ENCODE results near the gene STAC. TPM values are rescaled to one million over a fixed set of nuclear protein-coding genes. Genes with fewer than 3 reads are reported as not detected.

STAC gene
- total RNA-seq, 1 donor from 2014 or later, result 0.30 TPM

GRCh38 chr3:36477655-36478054 is 97.4 kb downstream of the STAC start:
- Histone ChIP-seq H3K27ac (replicated peaks) (no peak overlapping the region), H3K27me3 (ENCODE audit: low read depth) (no peaks in the 10 kb centered on the region), H3K4me1 (no peaks in the 10 kb centered on the region), H3K9me3 (replicated peaks) (peaks cover 15% of the 10 kb centered on the region), H3K36me3 (no peaks in the 10 kb centered on the region), H3K4me3 (no peak overlapping the region)
- no peak for TF ChIP-seq CTCF (IDR thresholded peaks at IDR 0.05; ENCODE audit: borderline replicate concordance)
- intact Hi-C loops (cut with micrococcal nuclease), result no loop called here
- DNase-seq, result no peak

GRCh38 chr3:36480911-36481648 is 100.8 kb downstream of the STAC start:
- H3K27ac ChIP-seq (replicated peaks), result no peak overlapping the region
- intact Hi-C loops (cut with micrococcal nuclease), result no loop called here
- H3K4me3 ChIP-seq, result no peak overlapping the region
- no peaks in the 10 kb centered on the region for H3K27me3 ChIP-seq (ENCODE audit: low read depth)
- no peaks in the 10 kb centered on the region for H3K4me1 ChIP-seq
- DNase-seq, result no peak
- H3K36me3 ChIP-seq, result no peaks in the 10 kb centered on the region
- peaks cover 15% of the 10 kb centered on the region for H3K9me3 ChIP-seq (replicated peaks)
- no peak for TF ChIP-seq CTCF (IDR thresholded peaks at IDR 0.05; ENCODE audit: borderline replicate concordance)

- no peak overlapping the region for H3K27ac ChIP-seq (replicated peaks)
- no peaks in the 10 kb centered on the region for H3K4me1 ChIP-seq
- intact Hi-C loops (cut with micrococcal nuclease), result no loop called here
- no peak for DNase-seq
- peaks cover 15% of the 10 kb centered on the region for H3K9me3 ChIP-seq (replicated peaks)
- TF ChIP-seq CTCF (IDR thresholded peaks at IDR 0.05; ENCODE audit: borderline replicate concordance), result no peak
- H3K4me3 ChIP-seq, result no peak overlapping the region
- H3K27me3 ChIP-seq (ENCODE audit: low read depth), result no peaks in the 10 kb centered on the region
- no peaks in the 10 kb centered on the region for H3K36me3 ChIP-seq
Observed at GRCh38 chr3:36482256-36482655, 102.0 kb downstream of the STAC start.

- H3K9me3 ChIP-seq (replicated peaks), result peaks cover 15% of the 10 kb centered on the region
- H3K27me3 ChIP-seq (ENCODE audit: low read depth), result no peaks in the 10 kb centered on the region
- H3K4me1 ChIP-seq, result no peaks in the 10 kb centered on the region
- no peak overlapping the region for H3K27ac ChIP-seq (replicated peaks)
- no peak for TF ChIP-seq CTCF (IDR thresholded peaks at IDR 0.05; ENCODE audit: borderline replicate concordance)
- no peaks in the 10 kb centered on the region for H3K36me3 ChIP-seq
- DNase-seq, result no peak
- intact Hi-C loops (cut with micrococcal nuclease), result no loop called here
- H3K4me3 ChIP-seq, result no peak overlapping the region
Observed at GRCh38 chr3:36482880-36483279, 102.6 kb downstream of the STAC start.

GRCh38 chr3:36483709-36484108 is 103.4 kb downstream of the STAC start:
- no peak for DNase-seq
- H3K36me3 ChIP-seq, result no peaks in the 10 kb centered on the region
- no peak overlapping the region for H3K4me3 ChIP-seq
- no peak for TF ChIP-seq CTCF (IDR thresholded peaks at IDR 0.05; ENCODE audit: borderline replicate concordance)
- intact Hi-C loops (cut with micrococcal nuclease), result no loop called here
- H3K4me1 ChIP-seq, result no peaks in the 10 kb centered on the region
- peaks cover 10% of the 10 kb centered on the region for H3K9me3 ChIP-seq (replicated peaks)
- no peaks in the 10 kb centered on the region for H3K27me3 ChIP-seq (ENCODE audit: low read depth)
- H3K27ac ChIP-seq (replicated peaks), result no peak overlapping the region
